Effector memory CD8-positive, alpha-beta T cell (primary cell): ENCODE measurements around the gene TACR1.
A peak's percentile ranks its signal among the peaks of the same experiment; 100 is the strongest.
"Not testable (repeated sequence)": the region's sequence is repeated elsewhere in the genome, so short reads cannot be mapped to it uniquely, and the experiment has no call there.

Source experiments
- ATAC-seq: fragments of 150-1000 bp; cut with Tn5 transposase; replicated peaks from 2 replicates; pipeline ENCODE4 v1.10.0; 2021; ENCODE audit warnings: mild to moderate bottlenecking, moderate library complexity
- DNase-seq, 3 experiments: peaks; one replicate each; pipeline ENCODE4 v3.0.0; 2021
- H3K27ac Mint-ChIP-seq, 2 donors: one replicate each; pipeline ENCODE4 v1.8.0; 2022; ENCODE audit warnings: mild to moderate bottlenecking in 2 of 2, mixed read lengths in 2 of 2, moderate library complexity in 2 of 2
- H3K27me3 Mint-ChIP-seq, 2 donors: one replicate each; pipeline ENCODE4 v1.8.0; 2022; ENCODE audit warnings: mixed read lengths in 2 of 2
- H3K36me3 Mint-ChIP-seq: one replicate; pipeline ENCODE4 v1.8.0; 2022; ENCODE audit warnings: mild to moderate bottlenecking, moderate library complexity, mixed read lengths; ENCODE audit not compliant: insufficient read depth
- H3K4me1 Mint-ChIP-seq, 2 donors: one replicate each; pipeline ENCODE4 v1.8.0; 2022; ENCODE audit warnings: low read depth in 2 of 2, mixed read lengths in 2 of 2
- H3K4me3 Mint-ChIP-seq, 2 donors: one replicate each; pipeline ENCODE4 v1.8.0; 2022; ENCODE audit warnings: mild to moderate bottlenecking in 2 of 2, mixed read lengths in 2 of 2, moderate library complexity in 2 of 2
- H3K9me3 Mint-ChIP-seq, 2 donors: one replicate each; pipeline ENCODE4 v1.8.0; 2022; ENCODE audit warnings: mixed read lengths in 2 of 2

The TACR1 gene

GRCh38 chr2:75079575-75079974 is 119.7 kb downstream of the TACR1 start:
- DNase-seq = no peak
- no peaks in the 10 kb centered on the region for H3K4me1 Mint-ChIP-seq
- no peaks in the 10 kb centered on the region for H3K36me3 Mint-ChIP-seq
- no peak overlapping the region for H3K4me3 Mint-ChIP-seq
- ATAC-seq = no peak
- H3K27ac Mint-ChIP-seq = no peak overlapping the region
- no peaks in the 10 kb centered on the region for H3K9me3 Mint-ChIP-seq
- no peaks in the 10 kb centered on the region for H3K27me3 Mint-ChIP-seq

- no peaks in the 10 kb centered on the region for H3K4me1 Mint-ChIP-seq
Measured at GRCh38 chr2:75077909-75078308, 121.4 kb downstream of the TACR1 start.

GRCh38 chr2:75076088-75076487 is 123.2 kb downstream of the TACR1 start:
- no peaks in the 10 kb centered on the region for H3K36me3 Mint-ChIP-seq
- no peak overlapping the region for H3K4me3 Mint-ChIP-seq
- DNase-seq (no peak), ATAC-seq (no peak)
- H3K27me3 Mint-ChIP-seq = no peaks in the 10 kb centered on the region
- no peaks in the 10 kb centered on the region for H3K4me1 Mint-ChIP-seq
- H3K9me3 Mint-ChIP-seq = no peaks in the 10 kb centered on the region
- no peak overlapping the region for H3K27ac Mint-ChIP-seq

More at GRCh38 chr2:75077909-75078308, 121.4 kb downstream of the TACR1 start:
- Mint-ChIP-seq H3K36me3 (no peaks in the 10 kb centered on the region), H3K27ac (no peak overlapping the region), H3K4me3 (no peak overlapping the region), H3K27me3 (no peaks in the 10 kb centered on the region), H3K9me3 (no peaks in the 10 kb centered on the region)
- DNase-seq (no peak), ATAC-seq (no peak)

- Mint-ChIP-seq H3K9me3 (no peaks in the 10 kb centered on the region), H3K4me1 (no peaks in the 10 kb centered on the region), H3K27ac (no peak overlapping the region), H3K36me3 (no peaks in the 10 kb centered on the region), H3K4me3 (no peak overlapping the region), H3K27me3 (no peaks in the 10 kb centered on the region)
- ATAC-seq = no peak
- no peak for DNase-seq
Measured at GRCh38 chr2:75074708-75075107, 124.6 kb downstream of the TACR1 start.

- no peaks in the 10 kb centered on the region for H3K36me3 Mint-ChIP-seq
- DNase-seq (no peak), ATAC-seq (no peak)
- no peaks in the 10 kb centered on the region for H3K9me3 Mint-ChIP-seq
- no peaks in the 10 kb centered on the region for H3K27me3 Mint-ChIP-seq
- H3K4me1 Mint-ChIP-seq = no peaks in the 10 kb centered on the region
- H3K27ac Mint-ChIP-seq = no peak overlapping the region
- H3K4me3 Mint-ChIP-seq = no peak overlapping the region
Measured at GRCh38 chr2:75074228-75074627, 125.1 kb downstream of the TACR1 start.

- Mint-ChIP-seq H3K36me3 (no peaks in the 10 kb centered on the region), H3K9me3 (no peaks in the 10 kb centered on the region), H3K4me3 (no peak overlapping the region), H3K27ac (no peak overlapping the region), H3K27me3 (no peaks in the 10 kb centered on the region), H3K4me1 (no peaks in the 10 kb centered on the region)
- no peak for DNase-seq
- ATAC-seq = no peak
Measured at GRCh38 chr2:75071766-75072165, 127.6 kb downstream of the TACR1 start.

- Mint-ChIP-seq H3K27me3 (no peaks in the 10 kb centered on the region), H3K27ac (no peak overlapping the region), H3K9me3 (no peaks in the 10 kb centered on the region), H3K4me3 (no peak overlapping the region), H3K36me3 (no peaks in the 10 kb centered on the region), H3K4me1 (peaks cover 0 to 7% of the 10 kb centered on the region in 2 donors)
- DNase-seq = no peak
- no peak for ATAC-seq
Measured at GRCh38 chr2:75068546-75068945, 130.8 kb downstream of the TACR1 start.

- Mint-ChIP-seq H3K4me1 (peaks cover 0 to 7% of the 10 kb centered on the region in 2 donors), H3K27me3 (no peaks in the 10 kb centered on the region), H3K36me3 (no peaks in the 10 kb centered on the region), H3K27ac (no peak overlapping the region), H3K9me3 (no peaks in the 10 kb centered on the region), H3K4me3 (no peak overlapping the region)
- ATAC-seq (no peak), DNase-seq (no peak)
Measured at GRCh38 chr2:75067506-75067905, 131.8 kb downstream of the TACR1 start.

- Mint-ChIP-seq H3K27ac (no peak overlapping the region), H3K36me3 (no peaks in the 10 kb centered on the region), H3K9me3 (no peaks in the 10 kb centered on the region), H3K4me3 (no peak overlapping the region), H3K4me1 (peaks cover 0 to 7% of the 10 kb centered on the region in 2 donors), H3K27me3 (no peaks in the 10 kb centered on the region)
- DNase-seq (no peak), ATAC-seq (no peak)
Measured at GRCh38 chr2:75066121-75066902, 133.0 kb downstream of the TACR1 start.

GRCh38 chr2:75065402-75066008 is 133.8 kb downstream of the TACR1 start:
- Mint-ChIP-seq H3K27me3 (no peaks in the 10 kb centered on the region), H3K4me3 (no peak overlapping the region), H3K4me1 (peaks cover 3 to 7% of the 10 kb centered on the region in 2 donors), H3K27ac (peak overlapping the region in 1 of 2 donors; percentile 33), H3K9me3 (no peaks in the 10 kb centered on the region), H3K36me3 (no peaks in the 10 kb centered on the region)
- ATAC-seq (no peak), DNase-seq (no peak)

GRCh38 chr2:75064691-75065396 is 134.5 kb downstream of the TACR1 start:
- Mint-ChIP-seq H3K4me3 (no peak overlapping the region), H3K27ac (no peak overlapping the region), H3K4me1 (peaks cover 4 to 7% of the 10 kb centered on the region in 2 donors), H3K27me3 (no peaks in the 10 kb centered on the region), H3K9me3 (no peaks in the 10 kb centered on the region), H3K36me3 (no peaks in the 10 kb centered on the region)
- DNase-seq (peak; percentile 13 to 30 (median 26)), ATAC-seq (no peak)

- H3K4me3 Mint-ChIP-seq = no peak overlapping the region
- H3K4me1 Mint-ChIP-seq = peaks cover 4 to 7% of the 10 kb centered on the region in 2 donors
- H3K9me3 Mint-ChIP-seq = no peaks in the 10 kb centered on the region
- no peaks in the 10 kb centered on the region for H3K36me3 Mint-ChIP-seq
- H3K27me3 Mint-ChIP-seq = no peaks in the 10 kb centered on the region
- ATAC-seq = no peak
- no peak for DNase-seq
- no peak overlapping the region for H3K27ac Mint-ChIP-seq
Measured at GRCh38 chr2:75063906-75064305, 135.4 kb downstream of the TACR1 start.

GRCh38 chr2:75058427-75058826 is 140.9 kb downstream of the TACR1 start:
- Mint-ChIP-seq H3K36me3 (no peaks in the 10 kb centered on the region), H3K9me3 (no peaks in the 10 kb centered on the region), H3K4me3 (no peak overlapping the region), H3K27me3 (no peaks in the 10 kb centered on the region), H3K27ac (no peak overlapping the region), H3K4me1 (peaks cover 0 to 4% of the 10 kb centered on the region in 2 donors)
- ATAC-seq (no peak), DNase-seq (no peak)

GRCh38 chr2:75057150-75057549 is 142.2 kb downstream of the TACR1 start:
- H3K27ac Mint-ChIP-seq, H3K27me3 Mint-ChIP-seq, H3K36me3 Mint-ChIP-seq, H3K9me3 Mint-ChIP-seq, DNase-seq, H3K4me3 Mint-ChIP-seq, ATAC-seq, H3K4me1 Mint-ChIP-seq: not testable (repeated sequence)
